ENCODE results near the gene CHD1. TPM values are rescaled to one million over a fixed set of nuclear protein-coding genes. Genes with fewer than 3 reads are reported as not detected.

Gene CHD1
- total RNA-seq, 2 donors from 2014 or later: 20.4 to 20.6 TPM

- Histone ChIP-seq H3K4me1 (no peaks in the 10 kb centered on the region), H3K27ac (no peak overlapping the region), H3K36me3 (no peaks in the 10 kb centered on the region), H3K4me3 (peak overlapping the region in 1 of 2 donors; percentile 28), H3K27me3 (no peaks in the 10 kb centered on the region), H3K9me3 (no peaks in the 10 kb centered on the region)
- TF ChIP-seq CTCF (IDR thresholded peaks at IDR 0.05): peak in 1 of 2 donors; percentile 38
- no peak for DNase-seq (ENCODE audit: low spot score)
Observed at GRCh38 chr5:98839469-98840383, 89.1 kb downstream of the CHD1 start.

- H3K27ac ChIP-seq: no peak overlapping the region
- TF ChIP-seq CTCF (IDR thresholded peaks at IDR 0.05): no peak
- DNase-seq (ENCODE audit: low spot score): no peak
- no peaks in the 10 kb centered on the region for H3K4me1 ChIP-seq
- H3K9me3 ChIP-seq: no peaks in the 10 kb centered on the region
- no peaks in the 10 kb centered on the region for H3K27me3 ChIP-seq
- H3K4me3 ChIP-seq: no peak overlapping the region
- no peaks in the 10 kb centered on the region for H3K36me3 ChIP-seq
Observed at GRCh38 chr5:98836175-98836574, 92.6 kb downstream of the CHD1 start.

GRCh38 chr5:98827588-98828284, 101.1 kb downstream of the CHD1 start:
- DNase-seq (ENCODE audit: low spot score): no peak
- no peak for TF ChIP-seq CTCF (IDR thresholded peaks at IDR 0.05)
- H3K4me1 ChIP-seq: no peaks in the 10 kb centered on the region
- no peak overlapping the region for H3K4me3 ChIP-seq
- H3K9me3 ChIP-seq: no peaks in the 10 kb centered on the region
- H3K36me3 ChIP-seq: no peaks in the 10 kb centered on the region
- H3K27ac ChIP-seq: no peak overlapping the region
- no peaks in the 10 kb centered on the region for H3K27me3 ChIP-seq

- Histone ChIP-seq H3K9me3 (no peaks in the 10 kb centered on the region), H3K27ac (no peak overlapping the region), H3K4me1 (no peaks in the 10 kb centered on the region), H3K36me3 (no peaks in the 10 kb centered on the region), H3K27me3 (no peaks in the 10 kb centered on the region), H3K4me3 (no peak overlapping the region)
- TF ChIP-seq CTCF (IDR thresholded peaks at IDR 0.05): peak in 1 of 2 donors; percentile 58
- DNase-seq (ENCODE audit: low spot score): no peak
Observed at GRCh38 chr5:98827161-98827560, 101.6 kb downstream of the CHD1 start.

- Histone ChIP-seq H3K36me3 (no peaks in the 10 kb centered on the region), H3K27ac (no peak overlapping the region), H3K27me3 (no peaks in the 10 kb centered on the region), H3K4me1 (no peaks in the 10 kb centered on the region), H3K4me3 (no peak overlapping the region), H3K9me3 (peaks cover 0 to 5% of the 10 kb centered on the region in 2 donors)
- TF ChIP-seq CTCF (IDR thresholded peaks at IDR 0.05): no peak
- DNase-seq (ENCODE audit: low spot score): no peak
Observed at GRCh38 chr5:98825582-98826375, 103.0 kb downstream of the CHD1 start.

Measured in right atrium auricular region (tissue), 2 donors.